Effector CD8-positive, alpha-beta T cell (primary cell): ENCODE results near the gene KRTAP10-12.

Experiments used
- DNase-seq: peaks from one replicate; lab custom pipeline; 2025; lab: John Stamatoyannopoulos, UW

Gene KRTAP10-12

GRCh38 chr21:44697811-44698734 lies 1.1 kb downstream of the KRTAP10-12 start:
- no peak for DNase-seq

GRCh38 chr21:44699502-44700001 lies 2.6 kb downstream of the KRTAP10-12 start:
- no peak for DNase-seq

GRCh38 chr21:44700101-44701022 lies 3.4 kb downstream of the KRTAP10-12 start:
- no peak for DNase-seq

GRCh38 chr21:44701023-44701400 lies 4.0 kb downstream of the KRTAP10-12 start:
- DNase-seq = no peak

GRCh38 chr21:44701541-44701940 lies 4.6 kb downstream of the KRTAP10-12 start:
- no peak for DNase-seq

- DNase-seq = no peak
Measured at GRCh38 chr21:44702111-44702972, 5.4 kb downstream of the KRTAP10-12 start.

GRCh38 chr21:44702973-44703730 lies 6.2 kb downstream of the KRTAP10-12 start:
- DNase-seq = no peak

- DNase-seq = no peak
Measured at GRCh38 chr21:44703731-44704635, 7.0 kb downstream of the KRTAP10-12 start.

- DNase-seq = no peak
Measured at GRCh38 chr21:44704636-44705001, 7.6 kb downstream of the KRTAP10-12 start.

GRCh38 chr21:44706026-44706705 lies 9.2 kb downstream of the KRTAP10-12 start:
- no peak for DNase-seq

- DNase-seq = no peak
Measured at GRCh38 chr21:44706706-44707581, 10.0 kb downstream of the KRTAP10-12 start.

- DNase-seq = no peak
Measured at GRCh38 chr21:44708213-44708865, 11.4 kb downstream of the KRTAP10-12 start.

GRCh38 chr21:44708866-44709425 lies 12.0 kb downstream of the KRTAP10-12 start:
- DNase-seq = no peak

GRCh38 chr21:44709426-44710293 lies 12.7 kb downstream of the KRTAP10-12 start:
- DNase-seq = no peak

- no peak for DNase-seq
Measured at GRCh38 chr21:44710294-44710665, 13.3 kb downstream of the KRTAP10-12 start.

- DNase-seq = no peak
Measured at GRCh38 chr21:44710756-44711326, 13.9 kb downstream of the KRTAP10-12 start.
